ENCODE measurements around the gene FAIM2. TPM values are rescaled to one million over a fixed set of nuclear protein-coding genes. Genes with fewer than 3 reads are reported as not detected.
A peak's percentile ranks its signal among the peaks of the same experiment; 100 is the strongest.
"Not testable (repeated sequence)": the region's sequence is repeated elsewhere in the genome, so short reads cannot be mapped to it uniquely, and the experiment has no call there.

Gene FAIM2
- total RNA-seq, 1 donor from 2014 or later, result 107 TPM

DNA sequence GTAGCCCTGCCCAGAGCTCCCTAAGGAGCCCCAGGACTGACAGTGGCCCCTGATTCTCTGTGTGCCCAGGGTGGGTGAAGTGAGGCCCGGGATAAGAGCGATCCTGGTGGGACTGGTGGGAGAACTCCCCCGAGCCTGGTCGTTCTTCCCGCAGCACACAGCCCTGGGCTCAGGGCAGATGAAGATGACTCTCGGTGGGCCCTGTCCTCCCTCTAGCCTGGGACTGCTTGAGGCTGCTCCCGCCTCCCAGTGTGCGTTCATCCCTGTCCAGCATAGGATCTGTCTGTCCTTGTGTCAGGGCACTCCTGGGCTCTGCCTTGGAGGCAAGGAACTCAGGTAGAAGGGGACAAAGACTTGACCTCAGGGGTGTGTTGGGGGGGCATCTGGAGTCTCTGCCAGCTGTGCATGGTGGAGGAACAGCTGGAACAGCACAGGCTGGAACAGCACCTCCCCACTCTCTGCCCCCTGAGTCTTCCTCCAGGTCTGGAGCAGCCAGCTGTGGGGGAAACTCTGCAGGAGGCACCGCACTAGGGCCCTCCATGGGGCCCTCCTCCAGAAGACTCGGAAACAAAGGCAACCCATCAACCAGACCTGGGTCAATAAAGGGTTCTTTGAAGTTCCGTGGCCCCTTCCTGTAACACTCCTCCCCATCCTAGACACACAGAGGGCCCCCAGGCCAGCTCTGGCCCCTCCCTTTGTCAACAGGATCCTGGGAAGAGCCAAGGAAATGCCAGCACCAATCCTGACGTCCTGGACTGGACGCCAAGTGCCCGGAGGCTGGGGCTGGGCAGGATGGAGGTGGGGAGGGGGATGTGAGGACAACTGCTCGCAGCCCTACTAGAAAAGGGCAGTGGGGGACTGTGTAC lies 15.9 kb downstream of the FAIM2 start:
- DNase-seq (ENCODE audit: low spot score) (no peak), ATAC-seq (no peak)
- intact Hi-C loops (cut with DNase I), result no loop called here

DNA sequence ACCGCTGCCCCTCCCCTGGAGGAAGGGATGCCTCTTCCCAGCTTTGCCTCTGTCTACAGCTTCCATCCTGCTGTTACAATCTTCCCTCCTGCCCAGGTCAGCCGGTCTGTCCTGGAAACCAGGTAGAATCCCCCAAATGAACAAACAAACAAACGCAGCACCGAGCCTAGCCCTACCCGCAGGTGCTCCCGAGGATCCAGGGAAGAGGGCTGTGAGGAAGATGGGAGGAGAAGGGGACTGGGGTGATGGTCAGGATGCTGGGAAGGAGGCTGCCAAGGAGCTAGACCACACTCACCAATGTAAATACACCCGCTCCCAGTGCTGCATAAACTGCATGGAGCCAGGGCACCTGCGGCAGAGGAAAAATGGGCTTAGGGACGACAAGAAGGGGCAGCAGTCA lies 16.6 kb downstream of the FAIM2 start:
- intact Hi-C loops (cut with DNase I), result no loop called here
- ATAC-seq (no peak), DNase-seq (ENCODE audit: low spot score) (no peak)

DNA sequence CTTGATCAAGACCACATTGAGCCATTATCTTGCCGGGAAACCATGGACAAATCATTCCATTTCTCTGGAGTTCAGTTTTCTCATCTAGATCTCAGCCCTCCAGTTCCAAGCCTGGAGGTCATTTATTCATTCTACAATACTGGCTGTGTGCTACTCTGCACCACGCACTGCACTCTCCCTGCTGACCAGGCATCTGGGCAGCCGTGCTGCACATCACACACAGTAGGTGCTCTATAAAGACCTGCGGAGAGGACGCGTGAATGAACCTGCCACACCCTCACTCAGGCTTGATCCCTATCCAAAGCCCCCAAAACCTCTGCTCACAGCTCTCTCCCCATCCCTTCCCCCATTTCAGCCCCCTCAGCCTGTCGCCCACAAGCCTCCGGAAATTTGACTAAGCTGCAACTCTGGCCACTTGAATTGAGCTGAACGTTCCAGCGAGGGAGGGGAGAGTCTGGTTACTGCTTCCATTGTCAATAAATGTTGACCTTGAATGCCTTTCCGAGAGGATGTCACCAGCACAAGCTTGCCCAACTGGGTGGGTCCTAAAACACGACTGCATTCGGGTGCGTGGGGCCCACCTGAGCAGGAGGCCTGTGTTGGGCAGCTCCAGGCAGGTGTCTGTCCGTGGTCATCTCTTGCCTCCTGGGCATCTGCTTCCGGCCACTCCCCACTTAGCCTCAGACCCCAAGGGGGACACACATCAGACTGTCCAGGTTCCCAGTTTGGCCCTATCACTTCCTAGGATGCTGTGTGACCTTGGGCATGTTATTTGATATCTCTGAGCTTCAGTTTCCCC lies 17.8 kb downstream of the FAIM2 start:
- DNase-seq (ENCODE audit: low spot score) (no peak), ATAC-seq (no peak)
- intact Hi-C loops (cut with DNase I), result no loop called here

DNA sequence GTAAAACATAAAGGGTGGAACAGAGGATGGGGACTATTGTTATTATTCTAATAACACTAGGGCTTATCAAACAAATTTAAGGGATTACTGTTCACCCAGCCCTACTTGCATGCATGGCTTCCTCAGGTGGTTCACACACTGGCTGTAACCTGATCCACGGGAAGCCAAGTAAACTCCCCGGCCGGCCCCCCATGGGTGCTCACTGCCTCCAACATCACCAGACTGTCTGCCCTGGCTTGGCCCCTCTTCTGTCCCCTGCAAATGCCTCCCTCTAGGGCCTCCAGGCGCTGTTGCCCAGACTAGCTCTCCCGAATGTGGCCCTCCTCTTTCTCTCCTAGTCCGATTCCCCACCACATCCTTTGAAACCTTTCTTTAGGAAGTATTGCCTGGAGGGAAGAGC lies 18.6 kb downstream of the FAIM2 start:
- DNase-seq (ENCODE audit: low spot score) (no peak), ATAC-seq (no peak)
- intact Hi-C loops (cut with DNase I), result no loop called here

DNA sequence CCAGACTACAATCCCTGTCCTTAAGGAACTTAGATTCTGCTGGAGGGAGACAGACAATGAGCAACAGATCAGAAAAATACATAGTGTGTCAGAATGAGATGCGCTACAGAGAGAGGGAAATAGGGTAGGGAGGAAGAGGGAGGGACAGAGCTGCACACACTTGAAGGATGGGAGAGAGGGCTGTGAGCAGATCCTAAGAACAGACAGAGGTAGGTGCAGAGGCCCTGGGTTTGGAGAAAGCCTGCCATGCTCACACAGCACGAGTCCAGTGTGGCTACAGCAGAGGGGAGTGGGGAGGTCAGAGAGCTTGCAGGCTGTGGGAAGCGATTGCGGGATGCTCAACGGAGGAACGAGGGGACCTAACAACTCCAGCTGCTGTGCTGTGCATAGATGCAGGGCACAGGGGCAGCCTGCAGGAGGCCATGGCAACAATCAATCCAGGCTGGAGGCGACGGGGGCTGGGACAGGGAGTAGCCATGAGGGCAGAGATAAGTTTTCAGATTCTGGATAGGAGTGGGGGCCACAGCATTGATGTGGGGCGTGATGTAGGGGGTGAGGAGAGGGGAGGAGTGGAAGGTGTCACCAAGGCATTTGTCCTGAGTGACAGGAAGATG lies 20.7 kb downstream of the FAIM2 start:
- no peak for DNase-seq (ENCODE audit: low spot score)
- no peak for ATAC-seq
- intact Hi-C loops (cut with DNase I), result no loop called here

DNA sequence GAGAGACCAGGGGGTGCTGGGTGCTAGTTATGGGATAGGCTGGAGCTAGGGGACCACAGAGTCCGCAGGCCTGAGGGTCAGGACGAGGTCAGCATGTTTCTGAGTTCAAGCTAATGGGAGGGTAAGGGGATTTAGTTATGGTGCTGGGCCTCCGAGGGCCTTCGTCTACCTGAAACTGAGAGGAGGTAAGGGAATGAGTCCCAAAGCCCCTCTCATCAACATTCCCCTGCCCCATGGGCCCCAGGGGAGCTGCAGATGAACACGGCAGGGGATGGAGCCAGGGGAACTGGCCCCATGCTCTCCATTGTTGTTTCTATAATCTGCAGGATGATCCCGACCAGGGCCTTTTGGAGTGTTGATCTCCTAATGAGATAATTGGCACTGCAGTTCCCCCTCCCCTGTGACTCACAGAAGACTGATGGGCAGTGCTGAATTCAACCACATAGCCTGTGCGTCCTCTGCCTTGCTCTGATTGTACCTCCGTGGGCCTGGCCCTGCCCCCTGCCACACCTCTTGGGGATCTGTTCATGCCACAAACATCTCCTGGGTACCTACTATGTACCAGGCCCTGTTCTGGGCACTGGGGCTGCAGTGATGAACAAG lies 21.4 kb downstream of the FAIM2 start:
- intact Hi-C loops (cut with DNase I), result no loop called here
- no peak for DNase-seq (ENCODE audit: low spot score)
- ATAC-seq, result no peak

DNA sequence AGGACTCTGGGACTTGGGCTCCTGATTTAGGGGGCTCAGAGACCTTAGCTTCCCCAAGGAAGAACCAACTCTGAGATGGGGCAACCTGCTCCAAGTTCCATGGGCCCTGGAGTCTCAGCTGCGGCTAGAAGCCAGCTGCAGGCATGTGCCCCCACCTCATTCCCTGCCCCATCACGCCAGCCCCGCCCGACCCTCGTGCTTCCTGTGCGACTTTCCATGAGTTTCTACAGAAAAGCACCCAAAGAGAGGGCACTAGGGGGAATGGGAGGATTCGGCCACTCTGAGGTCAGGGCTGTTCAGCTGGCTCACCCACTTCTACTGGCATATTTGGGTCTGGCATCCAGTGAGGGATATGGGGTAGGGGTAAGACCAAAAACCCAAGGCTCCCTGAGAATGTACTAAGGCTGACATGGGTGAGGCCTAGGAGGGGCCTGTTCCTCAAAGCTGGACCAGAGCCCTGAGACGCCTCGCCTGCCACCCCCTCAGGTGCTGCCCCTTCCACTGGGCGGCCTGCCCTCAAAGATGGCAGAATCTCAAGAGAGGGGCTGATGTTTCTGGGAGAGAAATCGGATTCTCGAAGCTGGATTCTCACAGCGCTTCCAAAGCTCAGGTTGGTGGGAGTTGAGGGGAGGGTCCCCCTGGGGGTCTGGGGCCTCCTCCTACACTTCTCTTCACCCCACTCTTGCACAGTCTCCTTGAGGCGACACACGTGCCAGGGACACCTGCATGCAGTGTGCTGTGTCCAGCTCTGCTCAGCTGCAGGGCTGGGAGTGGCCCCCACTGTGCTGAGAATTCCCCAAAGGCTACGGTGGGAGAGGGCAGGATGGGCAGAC lies 22.1 kb downstream of the FAIM2 start:
- ATAC-seq (no peak), DNase-seq (ENCODE audit: low spot score) (no peak)
- intact Hi-C loops (cut with DNase I), result no loop called here

DNA sequence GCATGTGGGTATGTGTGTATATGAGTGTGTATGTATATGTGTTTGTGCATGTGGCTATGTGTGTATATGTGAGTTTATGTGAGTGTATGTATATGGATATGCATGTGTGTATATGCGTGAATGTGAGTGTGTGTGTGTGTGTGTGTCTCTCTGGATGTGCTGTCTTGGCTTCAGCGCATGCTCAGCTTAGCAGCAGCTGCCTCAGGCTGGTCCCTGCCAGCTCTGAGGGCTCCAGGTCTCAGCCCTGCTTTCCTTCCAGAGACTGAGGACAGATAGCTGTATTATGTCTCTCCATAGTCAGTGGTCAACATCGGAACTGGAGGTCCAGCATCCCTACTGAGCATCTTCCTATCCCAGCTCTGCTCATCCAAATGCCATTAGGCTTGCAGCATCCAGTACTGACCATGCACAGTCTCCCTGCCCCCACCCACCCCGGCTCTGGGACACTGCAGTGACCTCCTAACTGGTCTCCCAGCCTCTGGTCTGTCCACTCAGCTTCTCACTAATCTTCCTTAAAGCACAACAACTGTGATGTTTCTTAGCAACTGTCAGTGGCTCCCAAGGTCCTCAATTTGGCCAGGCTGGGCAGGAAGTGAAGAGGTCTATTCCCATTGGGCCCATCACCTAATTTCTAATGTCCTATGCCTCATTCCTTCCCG lies 22.8 kb downstream of the FAIM2 start:
- intact Hi-C loops (cut with DNase I), result no loop called here
- ATAC-seq (no peak), DNase-seq (ENCODE audit: low spot score) (no peak)

DNA sequence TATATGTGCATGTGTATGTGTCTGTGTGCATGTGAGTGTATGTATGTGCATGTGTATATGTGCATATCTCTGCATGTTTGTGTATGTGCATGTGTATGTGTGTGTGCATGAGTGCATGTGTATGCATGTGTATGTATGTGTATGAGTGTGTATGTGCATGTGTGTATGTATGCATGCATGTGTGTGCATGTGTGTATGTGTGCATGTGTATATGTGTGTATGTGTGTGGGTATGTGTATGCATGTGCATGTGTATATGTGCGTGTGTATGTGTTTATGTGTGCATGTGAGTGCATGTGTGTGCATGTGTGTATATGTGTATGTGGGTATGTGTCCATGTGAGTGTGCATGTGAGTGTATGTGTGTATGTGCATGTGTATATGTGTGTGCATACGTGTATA lies 24.6 kb downstream of the FAIM2 start:
- intact Hi-C loops (cut with DNase I); DNase-seq (ENCODE audit: low spot score); ATAC-seq: not testable (repeated sequence)

DNA sequence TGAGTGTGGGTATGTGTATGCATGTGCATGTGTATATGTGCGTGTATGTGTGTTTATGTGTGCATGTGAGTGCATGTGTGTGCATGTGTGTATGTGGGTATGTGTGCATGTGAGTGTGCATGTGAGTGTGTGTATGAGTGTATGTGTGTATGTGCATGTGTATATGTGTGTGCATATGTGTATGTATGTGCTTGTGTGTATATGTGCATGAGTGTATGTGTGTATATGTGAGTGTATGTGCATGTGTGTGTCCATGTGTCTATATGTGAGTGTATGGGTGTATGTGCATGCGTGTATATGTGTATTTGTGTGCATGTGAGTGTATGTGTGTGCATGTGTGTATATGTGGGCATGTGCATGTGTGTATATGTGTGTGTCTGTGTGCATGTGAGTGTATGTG lies 25.7 kb downstream of the FAIM2 start:
- intact Hi-C loops (cut with DNase I), result no loop called here
- DNase-seq (ENCODE audit: low spot score) (no peak), ATAC-seq (no peak)

DNA sequence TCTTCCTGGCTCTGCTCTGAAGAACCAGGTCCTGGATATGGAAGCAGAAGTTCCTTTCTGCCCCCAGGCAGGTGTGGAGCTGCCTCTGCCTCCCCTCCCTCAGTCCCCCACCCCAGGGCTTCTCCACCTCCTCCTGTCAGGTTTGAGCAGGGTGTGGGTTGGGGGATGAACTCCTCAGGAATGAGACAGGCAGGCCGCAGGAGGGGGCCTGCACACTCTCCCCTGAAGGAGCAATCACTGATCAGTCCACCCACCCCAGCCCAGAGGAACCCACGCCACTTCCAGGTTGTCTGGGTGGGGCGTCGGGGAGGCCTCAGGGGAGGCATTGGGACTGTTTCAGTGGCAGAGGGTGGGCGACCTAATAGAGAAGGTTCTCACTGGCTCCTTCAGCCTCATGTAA lies 26.6 kb downstream of the FAIM2 start:
- intact Hi-C loops (cut with DNase I), result no loop called here
- no peak for ATAC-seq
- peak; percentile 32 for DNase-seq (ENCODE audit: low spot score)

DNA sequence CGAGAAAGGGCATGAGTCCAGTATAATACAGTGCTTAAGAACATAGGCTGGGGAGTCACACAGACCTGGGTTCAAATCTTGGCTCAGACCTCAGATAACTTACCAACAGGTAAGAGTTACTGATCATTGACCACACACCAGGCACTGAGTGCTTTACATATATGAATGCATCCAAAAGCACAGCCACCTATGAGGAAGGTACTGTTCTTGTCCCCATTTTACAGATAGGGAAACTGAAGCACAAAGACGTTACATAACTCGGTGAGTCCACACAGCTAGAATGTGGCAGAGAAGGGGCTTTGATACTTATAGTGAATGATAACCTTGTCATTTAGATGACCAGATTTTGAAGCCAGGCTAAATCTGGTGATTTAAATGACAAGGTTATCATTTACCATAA lies 27.6 kb downstream of the FAIM2 start:
- intact Hi-C loops (cut with DNase I), result no loop called here
- no peak for DNase-seq (ENCODE audit: low spot score)
- ATAC-seq, result no peak

DNA sequence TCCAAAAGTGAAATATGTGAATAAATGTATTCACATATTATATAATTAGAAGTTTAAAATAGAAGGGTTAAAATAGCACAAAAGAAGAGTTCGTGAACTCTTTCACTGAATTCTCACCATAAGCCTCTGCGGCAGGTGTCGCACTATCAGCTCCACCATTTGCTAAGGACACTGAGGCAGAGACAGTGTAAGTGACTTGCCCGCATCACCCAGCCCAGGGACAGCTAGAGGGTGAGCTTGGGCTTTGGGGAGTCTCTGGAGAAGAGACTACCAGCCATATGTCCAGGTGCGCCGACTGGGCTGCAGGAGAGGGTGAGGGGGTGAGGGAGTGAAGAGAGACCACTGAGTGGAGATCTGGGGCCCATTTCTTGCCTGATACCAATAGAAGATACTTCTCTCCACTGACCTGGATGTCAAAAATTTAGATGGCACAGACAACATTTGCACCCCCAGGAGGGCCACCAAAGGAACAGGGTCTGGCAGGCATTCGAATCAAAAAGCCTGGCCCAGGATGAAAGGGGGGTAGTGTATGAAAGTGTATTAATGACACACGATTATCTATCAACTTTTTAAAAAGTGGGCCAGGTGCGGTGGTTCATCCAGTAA lies 28.5 kb downstream of the FAIM2 start:
- ATAC-seq (no peak), DNase-seq (ENCODE audit: low spot score) (peak; percentile 48)
- intact Hi-C loops (cut with DNase I), result no loop called here

DNA sequence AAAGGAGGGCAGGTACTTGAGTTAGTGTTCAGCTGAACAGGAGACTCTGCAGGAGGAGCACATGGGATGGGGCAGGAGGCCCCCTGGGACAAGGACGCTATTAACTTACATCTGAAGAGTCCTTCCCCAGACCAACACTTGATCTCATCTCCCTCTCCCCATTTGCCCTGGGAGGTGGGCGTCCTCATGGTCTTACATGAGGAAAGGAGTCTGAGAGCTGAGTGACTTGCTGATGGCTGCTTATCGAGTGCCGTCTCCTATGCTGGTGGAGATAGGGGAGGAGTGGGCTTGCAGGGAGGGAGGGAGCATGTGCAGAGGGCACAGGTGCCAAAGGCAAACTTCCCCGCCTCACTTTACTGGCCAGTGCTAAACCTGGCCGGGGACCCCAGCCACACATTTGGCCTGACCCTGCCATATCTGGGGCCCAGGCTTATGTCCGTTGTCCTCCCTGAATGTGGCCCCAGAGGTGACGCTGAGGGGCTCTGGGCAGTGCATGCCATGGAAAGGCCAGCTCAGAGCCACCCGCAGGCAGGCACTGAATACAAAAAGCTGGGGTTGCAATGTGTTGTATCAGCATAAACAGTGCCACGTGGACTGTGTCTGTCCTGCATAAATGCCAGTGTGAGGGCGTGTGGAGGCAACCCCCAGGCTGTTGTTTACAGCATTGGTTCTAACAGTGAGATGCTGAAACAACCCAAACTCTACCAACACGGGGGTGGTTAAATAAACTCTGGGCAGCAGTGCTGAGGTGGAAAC lies 29.4 kb downstream of the FAIM2 start:
- DNase-seq (ENCODE audit: low spot score) (peak; percentile 62), ATAC-seq (peak; percentile 55)
- intact Hi-C loops (cut with DNase I), result no loop called here

DNA sequence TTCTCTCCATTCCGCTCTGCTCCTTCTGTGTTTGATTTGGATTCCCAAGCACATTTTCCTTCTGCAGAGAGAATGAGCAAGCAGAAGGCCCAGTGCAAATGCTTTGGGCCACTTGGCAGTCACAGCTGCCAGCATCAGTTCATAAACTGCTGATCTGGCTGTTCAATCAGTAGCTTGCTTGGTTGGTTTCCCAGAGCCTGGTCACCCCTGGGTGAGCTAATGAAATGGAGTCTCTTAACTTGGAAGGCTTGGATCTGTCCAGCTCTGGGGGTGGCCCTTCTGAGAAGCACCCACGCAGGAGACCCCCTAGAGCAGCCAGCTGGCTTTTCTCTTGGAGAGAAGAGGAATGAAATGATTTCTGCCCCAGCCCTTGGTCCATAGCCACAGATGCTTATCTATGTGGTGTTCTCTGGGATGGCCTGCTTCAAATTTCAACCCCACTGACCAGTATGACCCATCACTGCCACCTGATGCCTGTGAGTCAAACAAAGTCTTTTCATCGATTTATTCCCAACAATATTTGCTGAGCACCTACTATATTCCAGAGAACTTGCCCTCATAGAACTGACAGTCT lies 30.3 kb downstream of the FAIM2 start:
- DNase-seq (ENCODE audit: low spot score), result peak; percentile 54
- intact Hi-C loops (cut with DNase I), result no loop called here
- no peak for ATAC-seq

DNA sequence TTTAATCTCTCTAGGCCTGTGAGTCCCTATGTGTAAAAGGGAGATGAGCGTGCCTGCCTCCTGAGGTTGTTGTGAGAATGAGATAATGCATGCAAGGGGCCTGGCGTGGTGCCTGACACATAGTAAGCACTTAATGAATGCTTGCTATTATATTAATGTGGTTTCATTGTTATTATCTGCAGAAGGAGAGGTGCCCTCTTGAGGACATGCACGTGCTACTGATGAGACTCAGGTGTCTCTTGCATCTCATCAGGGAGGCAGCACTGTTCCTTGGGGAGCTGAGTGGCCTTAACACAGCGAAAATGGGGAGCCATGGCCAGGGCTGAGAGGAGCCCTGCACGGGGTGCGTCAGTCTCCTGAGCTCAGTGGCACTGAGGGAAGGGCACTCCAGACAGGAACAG lies 30.9 kb downstream of the FAIM2 start:
- DNase-seq (ENCODE audit: low spot score) (peak; percentile 51), ATAC-seq (no peak)
- intact Hi-C loops (cut with DNase I), result no loop called here

DNA sequence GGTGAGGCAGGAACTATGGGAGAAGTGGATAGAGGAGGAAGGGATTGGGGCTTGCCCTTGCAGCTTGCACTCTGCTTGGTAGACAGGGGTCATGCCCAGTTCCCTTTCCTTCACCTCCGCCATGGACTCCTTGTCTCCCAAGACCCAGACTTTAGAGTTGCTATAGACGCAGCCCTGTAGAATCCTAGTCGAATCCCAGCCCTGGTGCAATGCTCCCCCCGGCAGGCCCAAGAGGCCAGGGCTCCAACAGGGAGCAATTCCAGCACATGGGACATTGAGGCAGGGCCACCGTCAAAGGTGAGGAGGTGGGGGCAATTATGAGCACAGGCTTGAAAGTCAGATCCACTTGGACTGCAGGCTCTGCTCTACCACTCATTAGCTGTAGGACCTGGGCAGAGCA lies 31.3 kb downstream of the FAIM2 start:
- ATAC-seq, result no peak

More for the DNA sequence above, 31.3 kb downstream of the FAIM2 start:
- DNase-seq (ENCODE audit: low spot score), result no peak
- intact Hi-C loops (cut with DNase I), result no loop called here
